Stimulated activated CD4-positive, alpha-beta T cell treated with anti-CD3 and anti-CD28 coated beads, Interleukin-15, amount 100 ng/mL, for 48 hours (primary cell): ENCODE results near the gene SCAF4.
"Not testable (repeated sequence)": the region's sequence is repeated elsewhere in the genome, so short reads cannot be mapped to it uniquely, and the experiment has no call there.

ENCODE experiments used
- DNase-seq, 2 donors: peaks; one replicate each; pipeline ENCODE4 v3.0.0-alpha.2; 2020; ENCODE audit warnings: low read depth in 2 of 2

The SCAF4 gene

DNA sequence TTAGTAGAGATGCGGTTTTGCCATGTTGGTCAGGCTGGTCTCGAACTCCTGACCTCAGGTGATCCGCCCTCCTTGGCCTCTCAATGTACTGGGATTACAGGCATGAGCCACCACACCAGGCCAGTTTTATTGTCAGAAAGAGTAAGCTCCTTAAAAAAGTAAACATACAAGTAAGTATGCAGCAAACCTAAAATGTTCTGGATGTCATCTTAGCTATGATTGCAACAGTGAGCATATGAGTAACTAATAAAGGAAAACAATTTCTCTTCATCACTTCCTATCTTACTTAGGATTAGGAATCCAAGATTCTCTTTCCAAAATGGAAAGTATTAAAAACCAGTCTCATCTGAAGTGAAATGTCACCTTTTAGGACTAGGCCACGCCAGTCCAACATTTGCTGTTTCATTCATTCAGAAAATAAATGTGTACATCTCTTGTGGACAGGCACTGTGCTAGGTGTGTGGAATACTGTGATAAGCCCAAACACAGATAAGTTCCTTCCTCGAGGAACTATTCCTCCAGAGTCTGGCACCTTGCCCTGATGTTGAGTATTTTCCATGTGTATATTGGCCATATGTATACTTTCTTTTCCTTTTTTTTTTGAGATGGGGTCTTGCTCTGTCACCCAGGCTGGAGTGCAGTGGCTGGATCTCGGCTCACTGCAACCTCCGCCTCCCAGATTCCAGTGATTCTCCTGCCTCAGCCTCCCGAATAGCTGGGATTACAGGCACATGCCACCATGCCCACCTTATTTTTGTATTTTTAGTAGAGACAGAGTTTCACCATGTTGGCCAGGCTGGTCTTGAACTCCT lies 5.9 kb upstream of the SCAF4 start:
- not testable (repeated sequence) for DNase-seq

DNA sequence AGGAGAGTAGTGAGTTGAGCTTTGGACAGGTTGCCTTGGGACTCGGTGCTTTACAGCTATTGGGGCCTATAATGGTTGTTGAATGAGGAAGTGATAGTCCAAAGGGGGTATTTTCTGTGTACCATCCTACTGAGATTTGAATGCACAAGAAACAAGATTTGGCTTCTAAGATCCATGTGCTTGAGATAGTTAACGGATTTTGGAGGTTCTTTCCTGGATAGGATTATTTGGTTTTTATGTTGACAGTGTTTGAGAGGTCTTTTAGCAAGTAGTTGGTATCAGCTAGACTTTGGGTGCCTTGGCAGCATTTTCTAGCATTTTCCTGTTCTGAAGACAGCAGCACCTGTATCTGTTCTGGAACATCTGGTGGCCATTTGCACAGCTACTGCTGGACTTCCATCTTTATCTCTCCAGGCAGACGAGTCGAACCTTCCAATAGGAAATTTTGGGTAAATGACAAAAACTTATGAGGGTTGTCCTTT lies 3.6 kb upstream of the SCAF4 start:
- DNase-seq: no peak

DNA sequence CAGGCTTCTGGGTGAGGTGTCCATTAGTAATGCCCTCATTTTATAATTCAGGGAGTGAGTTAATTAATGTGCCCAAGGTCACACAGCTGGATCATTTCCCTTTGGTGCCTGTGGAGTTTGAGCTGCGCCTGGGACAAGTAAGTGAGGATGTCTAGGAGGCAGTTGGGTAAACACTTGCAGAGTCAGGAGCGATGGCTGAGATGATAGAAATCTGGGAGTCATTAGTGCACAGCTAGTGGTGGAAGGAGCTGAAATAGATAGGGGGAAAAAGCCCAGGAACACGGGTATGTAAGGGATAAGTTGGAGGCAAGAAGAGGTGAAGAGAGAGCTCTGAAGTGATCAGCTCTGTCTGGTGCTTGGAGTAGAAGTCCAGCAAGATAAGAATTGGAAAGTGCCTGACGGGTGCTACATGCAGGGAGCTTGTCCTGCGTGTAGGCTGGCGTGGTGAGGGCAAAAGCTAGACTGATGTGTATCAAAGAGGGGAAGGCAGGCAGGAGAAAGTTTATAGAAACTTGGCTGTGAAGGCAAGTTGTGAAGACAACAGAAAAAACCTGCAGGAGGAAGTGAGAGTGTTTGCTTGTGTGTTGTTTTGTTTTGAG lies 1.7 kb upstream of the SCAF4 start:
- DNase-seq: no peak

DNA sequence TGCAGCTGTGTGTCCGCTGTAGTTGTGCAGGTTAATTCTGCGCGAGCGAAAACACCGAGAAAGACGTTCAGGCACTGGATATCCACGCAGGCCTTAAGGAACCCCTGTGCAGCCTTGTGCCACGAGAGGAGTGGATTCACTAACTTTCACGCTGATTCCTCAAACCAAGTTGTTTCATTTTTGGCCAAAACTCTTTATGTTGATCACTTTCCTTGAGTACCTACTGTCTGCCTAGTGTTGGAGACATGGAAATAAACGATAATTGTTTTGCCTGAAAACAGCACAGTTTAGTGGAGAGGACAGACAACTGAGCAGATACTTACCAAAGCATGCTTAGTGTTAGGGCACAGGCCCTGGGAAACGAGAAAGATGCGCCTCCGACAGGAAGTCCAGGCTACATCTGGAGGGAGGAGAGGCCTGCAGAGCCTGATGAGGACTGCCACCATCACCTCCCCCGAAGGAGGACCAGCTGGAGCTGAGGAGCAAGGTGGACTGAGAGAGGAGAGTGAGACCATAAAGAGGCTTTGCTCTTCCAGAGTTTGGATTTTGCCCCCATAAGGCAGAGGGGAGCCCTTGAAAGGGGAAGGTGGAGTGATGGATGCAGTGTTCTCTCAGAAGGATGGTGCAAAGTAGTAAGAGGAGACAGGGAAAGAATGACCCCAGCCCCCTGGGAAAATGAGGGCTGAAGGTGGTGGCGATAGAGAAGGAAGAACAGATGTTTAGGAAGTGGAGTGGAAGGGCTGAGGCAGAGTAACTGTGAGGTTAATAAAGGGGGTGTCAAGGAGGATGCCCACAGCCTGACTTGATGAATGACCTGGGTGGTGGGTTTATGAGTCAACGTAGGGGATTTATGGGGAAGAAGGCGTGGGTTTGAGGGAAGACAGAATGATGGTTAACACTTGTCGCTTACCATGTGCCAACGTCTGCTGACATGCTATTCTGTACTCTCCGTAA lies 956 bp upstream of the SCAF4 start:
- no peak for DNase-seq

DNA sequence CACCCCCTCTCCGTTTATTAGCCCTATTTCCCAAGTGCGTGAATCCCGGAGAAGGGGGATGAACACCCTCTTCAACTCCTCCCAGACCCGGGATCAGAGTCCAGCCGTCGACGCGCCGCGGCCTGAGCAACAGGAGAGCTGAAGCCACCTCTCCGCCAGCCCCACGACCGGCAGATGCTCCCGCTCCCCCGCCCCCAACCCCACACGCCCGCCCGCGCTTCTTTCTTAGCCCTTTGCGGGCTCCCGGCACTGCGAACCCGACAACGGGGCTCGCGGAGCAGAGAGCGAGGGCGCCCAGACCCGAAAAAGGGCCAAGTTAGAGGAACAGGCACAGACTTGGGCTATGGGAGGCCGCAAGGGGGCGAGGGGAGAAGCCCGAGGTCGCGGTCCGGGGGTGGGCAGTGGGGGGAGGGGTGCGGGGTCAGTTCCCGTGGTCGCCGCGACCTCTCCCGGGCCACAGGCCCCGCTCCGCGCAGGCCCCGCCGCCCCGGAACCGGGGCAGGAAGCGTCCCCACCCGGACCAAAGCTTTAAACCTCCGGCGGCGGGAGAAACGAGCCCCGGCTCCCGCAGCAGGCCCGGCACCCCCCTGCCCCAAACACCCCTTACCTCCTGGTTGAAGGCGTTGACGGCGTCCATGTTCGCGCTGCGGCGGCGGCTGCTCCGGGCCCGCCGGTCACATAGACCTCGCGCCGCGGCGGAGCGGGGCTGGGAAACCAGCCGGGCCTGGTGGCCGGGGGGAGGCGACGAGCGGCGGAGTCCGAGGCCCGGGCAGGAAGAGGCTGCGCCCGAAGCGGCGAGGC lies 662 bp downstream of the SCAF4 start:
- DNase-seq: peak; percentile 28 to 35

DNA sequence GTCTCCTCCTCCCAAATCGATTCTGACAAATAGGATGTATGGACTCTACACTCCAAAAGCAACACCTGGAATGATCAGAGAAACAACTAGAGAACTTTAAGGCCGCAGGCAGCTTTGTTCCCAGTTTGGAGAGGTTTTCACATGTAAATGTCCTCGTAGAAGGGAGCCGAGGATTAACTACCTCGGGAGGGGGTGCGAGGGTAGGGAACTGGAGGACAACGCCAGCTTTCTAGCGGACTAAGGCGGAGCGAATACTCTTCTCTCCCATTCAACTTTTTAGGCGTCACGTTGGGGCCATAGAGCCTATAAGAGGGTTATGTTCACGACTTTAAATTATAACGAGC lies 1.2 kb downstream of the SCAF4 start:
- DNase-seq: no peak

DNA sequence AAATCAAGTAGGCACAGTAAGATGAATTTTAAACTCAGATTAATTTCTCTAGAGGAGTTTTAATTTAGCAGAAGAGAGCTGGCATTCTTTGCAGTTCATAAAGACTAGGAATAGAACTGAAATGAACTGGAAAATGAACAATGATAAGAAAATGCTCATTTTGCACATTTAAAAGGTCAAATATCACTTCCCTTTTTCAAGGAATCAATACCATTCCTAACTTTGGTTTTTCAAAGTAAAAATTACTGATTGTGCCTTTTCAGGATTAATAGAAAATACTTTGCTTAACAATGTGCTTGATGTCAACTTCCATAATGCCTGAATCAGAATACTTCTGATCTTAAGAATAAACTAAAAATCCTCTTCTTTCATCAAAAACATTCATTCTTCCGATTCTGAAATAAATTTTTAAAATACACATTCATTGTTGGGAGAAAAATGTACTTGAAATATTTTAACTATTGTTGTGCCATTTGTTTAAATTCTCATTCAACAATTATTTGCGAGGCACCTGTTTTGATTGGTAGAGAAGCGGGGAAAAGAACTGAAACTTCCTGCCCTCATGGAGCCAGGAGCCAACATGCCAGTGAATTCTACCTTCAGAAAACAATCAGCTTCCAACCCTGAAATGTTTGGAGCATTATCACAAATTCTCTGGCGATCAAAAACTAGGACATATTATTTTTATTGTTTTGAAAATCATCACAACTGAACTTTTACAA lies 2.1 kb downstream of the SCAF4 start:
- DNase-seq: no peak

DNA sequence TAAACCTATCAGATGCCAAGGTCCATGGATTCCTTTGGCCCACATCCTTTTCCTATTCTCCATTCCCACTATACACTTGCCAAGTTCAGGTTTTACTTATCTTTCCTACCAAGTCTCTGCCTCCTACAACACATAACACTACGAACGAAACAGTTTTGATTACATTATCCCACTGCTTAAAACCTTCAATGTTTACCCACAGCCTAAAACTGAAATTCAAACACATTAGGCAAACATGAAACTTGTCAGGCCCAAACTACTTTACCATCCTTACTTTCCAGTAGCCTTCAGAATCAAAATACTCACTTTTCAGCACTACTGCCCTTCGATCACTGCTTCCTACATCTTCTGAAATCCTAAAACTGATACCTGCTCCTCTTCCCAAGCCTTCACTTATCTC lies 3.0 kb downstream of the SCAF4 start:
- no peak for DNase-seq

DNA sequence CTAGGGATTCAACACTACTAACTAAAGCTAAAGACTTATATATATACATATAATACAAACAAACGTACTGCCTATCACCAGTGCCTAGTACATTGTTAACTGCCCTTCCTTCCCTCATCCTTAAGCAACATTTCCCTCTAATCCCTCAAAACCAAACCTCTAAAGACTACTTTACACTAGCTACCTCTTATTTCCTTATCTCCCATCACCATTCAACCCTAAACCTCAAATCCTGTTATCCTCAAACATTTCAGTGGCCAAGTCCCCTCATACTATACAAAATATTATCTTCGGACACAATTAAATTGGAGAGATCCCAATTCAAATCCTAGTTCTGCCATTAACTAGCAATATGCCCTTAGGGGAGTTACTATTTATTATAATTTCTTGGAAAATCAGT lies 3.7 kb downstream of the SCAF4 start:
- DNase-seq: no peak

DNA sequence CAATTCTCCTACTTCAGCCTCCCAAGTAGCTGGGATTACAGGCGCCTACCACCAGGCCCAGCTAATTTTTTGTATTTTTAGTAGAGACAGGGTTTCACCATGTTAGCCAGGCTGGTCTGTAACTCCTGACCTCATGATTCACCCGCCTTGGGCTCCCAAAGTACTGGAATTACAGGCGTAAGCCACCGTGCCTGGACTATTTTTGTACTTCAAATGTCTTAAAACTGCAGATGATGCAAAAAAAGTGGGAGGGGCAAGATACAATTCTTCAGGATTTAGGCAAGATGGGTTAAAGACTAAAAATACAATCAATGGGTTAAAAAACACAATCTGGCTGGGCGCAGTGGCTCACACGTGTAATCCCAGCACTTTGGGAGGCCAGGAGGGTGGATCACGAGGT lies 4.7 kb downstream of the SCAF4 start:
- no peak for DNase-seq

DNA sequence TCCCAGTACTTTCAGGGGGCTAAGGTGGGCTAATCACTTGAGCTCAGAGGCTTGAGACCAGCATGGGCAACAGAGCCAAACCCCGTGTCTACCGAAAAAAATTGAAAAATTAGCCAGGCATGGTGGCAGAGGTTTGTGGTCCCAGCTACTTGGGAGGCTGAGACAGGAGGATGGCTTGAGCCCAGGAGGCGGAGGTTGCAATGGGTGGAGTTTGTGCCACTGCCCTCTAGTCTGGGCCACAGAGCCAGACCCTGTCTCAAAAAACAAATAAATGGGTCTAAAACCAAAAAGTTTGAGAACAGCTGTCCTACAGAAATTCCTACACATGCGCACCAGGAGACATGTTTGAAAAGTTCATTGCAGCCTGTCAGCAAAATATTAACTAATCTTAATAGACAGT lies 5.5 kb downstream of the SCAF4 start:
- no peak for DNase-seq

DNA sequence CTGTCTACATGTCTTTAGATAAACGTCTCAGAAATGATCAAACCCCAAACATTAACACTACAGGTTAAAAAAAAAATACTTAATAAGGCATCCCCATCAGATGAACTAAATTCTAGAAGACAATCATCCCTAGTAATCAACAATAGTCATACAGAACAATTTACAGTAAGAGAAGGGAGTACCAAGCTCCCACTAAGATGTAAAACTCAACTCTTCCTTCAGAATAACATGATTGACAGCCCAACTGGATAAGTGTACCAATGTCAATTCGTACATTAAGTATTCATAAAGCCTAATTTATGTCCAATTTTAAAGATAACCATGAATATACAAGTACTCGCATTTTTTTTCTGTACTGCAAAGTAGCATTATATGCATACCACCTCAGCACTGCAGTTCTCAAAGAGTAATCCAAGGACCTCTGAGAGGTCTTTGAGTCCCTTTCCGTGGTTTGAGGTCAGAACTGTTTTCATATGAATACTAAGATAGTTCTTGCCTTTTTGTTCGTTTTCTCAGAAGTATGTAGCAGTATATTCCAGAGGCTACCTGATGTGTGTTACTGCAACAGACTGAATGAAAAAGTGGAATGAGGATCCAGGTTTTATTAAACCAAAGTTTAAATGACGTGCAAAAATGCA lies 6.6 kb downstream of the SCAF4 start:
- no peak for DNase-seq

DNA sequence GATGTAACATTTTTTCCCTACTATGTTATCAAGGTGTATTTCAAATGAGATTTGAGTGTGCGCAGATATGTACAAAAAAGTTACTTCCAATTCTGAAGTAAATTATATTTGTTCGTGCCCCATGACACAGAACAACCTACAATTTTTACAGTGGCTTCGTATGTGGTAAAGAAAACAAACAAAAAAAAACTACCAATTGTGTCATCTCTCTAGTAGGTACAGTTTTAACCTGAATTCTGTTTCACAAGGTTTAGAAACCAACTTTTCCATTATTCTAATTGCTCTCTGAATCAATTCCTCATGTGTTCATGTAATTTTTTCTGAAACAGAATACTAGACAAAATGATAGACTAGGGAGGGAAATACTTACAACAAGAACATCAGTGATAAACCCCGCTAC lies 7.4 kb downstream of the SCAF4 start:
- DNase-seq: no peak

DNA sequence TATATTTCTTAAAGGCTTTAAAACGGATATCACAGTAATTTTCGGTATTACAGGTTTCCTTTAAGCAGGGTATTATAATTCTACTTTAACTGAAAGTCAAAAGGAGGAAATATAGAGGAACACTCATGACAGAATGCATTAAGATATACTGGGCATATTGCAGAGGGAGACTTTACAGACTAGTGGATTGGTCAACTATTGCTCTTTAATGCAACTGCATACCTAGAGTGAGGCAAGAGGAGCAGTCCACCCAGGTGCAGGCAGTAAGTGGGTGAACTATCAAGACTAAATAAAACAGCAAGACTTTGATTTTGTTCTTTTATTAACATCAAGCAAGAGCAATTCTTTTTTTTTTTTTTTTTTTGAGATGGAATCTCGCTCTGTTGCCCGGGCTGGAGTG lies 10.5 kb downstream of the SCAF4 start:
- no peak for DNase-seq

DNA sequence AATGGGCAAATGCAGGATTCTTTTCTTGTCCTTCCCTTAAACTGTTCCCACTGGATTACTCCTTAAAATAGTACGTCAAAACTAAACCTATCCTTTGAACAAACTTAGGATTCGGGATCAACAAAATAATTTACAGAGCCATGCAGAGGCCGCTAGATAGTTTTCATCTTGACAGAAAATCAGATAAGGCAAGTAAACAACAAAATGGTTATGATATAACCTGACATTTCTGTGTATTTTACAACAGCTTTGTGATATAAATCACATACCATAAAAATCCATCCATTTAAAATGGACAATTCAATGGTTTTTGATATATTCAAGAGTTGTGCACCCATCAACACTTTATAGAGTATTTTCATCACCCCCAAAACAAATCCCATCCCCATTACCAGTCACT lies 11.2 kb downstream of the SCAF4 start:
- DNase-seq: no peak

DNA sequence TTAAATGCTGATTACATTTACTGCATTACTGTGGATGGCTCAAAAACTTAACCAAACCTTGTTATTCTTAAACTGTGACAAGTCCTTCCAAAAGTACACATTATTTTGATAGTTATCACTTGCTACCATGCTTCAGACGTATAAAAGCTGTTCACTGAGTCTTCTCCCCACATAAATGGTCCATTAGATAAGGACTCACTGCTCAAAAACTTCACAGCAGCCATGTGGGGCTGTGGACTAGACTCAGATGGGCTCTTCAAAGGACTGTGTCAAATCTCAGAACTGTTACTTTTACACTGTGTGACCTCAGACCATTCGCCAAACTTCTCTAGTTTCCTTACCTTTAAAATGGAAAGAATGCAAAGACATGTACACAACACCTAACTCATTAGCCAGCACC lies 11.6 kb downstream of the SCAF4 start:
- no peak for DNase-seq

DNA sequence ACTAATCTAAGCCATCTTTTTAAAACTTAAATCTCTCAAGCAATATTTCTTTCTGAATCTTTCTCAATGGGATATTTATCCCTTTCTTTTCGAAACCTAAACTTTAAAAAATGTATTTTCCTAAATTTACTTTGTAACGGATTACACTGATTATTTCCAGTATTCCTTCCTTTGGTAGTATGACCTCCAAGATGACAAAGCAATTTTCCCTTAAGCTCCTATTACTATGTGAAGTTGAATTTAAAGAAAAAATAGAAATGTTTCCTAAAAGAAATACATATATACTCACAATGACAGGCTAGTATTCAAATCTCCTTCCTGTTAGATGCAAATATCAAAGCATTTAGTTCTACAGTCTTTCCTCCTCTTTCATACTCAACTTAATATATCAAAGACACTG lies 15.8 kb downstream of the SCAF4 start:
- no peak for DNase-seq

DNA sequence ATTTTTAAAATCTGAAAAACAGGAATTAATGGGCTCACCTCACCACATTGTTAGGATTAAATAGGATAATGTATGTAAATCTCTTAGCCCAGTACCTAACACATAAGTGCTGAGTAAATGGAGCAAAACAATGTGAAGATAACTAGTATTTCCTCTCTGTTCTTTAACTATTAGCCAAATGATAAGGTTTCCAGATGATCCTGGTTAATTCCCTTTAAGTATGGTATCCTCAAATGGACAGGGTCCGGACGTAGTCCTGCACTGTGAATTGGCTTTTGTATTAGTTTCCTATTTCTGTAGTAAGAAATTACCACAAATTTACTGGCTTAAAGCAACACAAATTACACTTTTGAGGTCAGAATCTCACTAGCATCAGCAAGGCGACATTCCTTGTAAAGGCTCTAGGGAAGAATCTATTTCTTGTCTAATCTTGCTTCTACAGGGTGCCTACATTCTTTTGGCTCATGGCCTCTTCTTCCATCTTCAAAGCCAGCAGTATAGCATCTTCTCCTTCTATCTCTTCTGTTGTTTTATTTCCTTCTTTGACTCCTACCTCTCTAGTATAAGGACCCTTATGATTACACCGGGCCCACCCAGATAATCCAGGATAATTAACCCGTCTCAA lies 17.1 kb downstream of the SCAF4 start:
- DNase-seq: no peak

DNA sequence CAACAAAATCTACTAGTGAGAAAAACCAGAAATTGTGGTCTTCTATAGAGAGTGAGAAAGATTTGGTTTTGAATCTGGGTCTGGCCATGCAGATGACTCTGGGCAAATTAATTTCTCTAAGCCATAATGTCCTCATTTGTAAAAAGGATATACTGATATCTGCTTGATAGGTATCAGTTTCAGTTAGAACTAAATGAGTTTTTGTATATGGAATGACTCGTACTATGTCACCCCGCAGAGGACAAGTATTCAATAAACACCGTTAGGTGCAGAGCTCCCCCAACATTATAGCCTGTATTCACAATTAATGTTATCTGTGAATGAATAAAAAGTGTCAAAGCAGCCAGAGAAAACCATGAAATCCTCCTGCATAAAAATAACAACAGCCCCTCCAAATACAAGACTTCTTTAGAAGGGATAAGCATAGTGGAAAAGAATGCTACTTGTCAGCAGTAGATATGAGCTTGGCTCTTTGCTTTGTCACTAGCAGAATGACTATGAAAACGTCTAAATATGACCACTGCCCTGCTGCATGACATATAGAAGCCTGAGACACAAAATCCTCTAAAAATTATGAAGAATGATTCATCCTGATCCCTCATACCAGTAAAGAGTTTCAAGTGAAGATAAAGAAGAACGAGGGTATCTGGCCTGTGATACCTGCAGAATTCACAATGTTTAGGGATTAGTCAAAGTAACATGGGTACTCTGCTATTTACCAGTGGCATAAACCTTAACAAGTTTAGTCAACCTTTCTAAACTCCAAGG lies 17.8 kb downstream of the SCAF4 start:
- no peak for DNase-seq
